ENCODE measurements around the gene TMPRSS5. TPM values are rescaled to one million over a fixed set of nuclear protein-coding genes. Genes with fewer than 3 reads are reported as not detected.
A peak's percentile ranks its signal among the peaks of the same experiment; 100 is the strongest.

TMPRSS5 gene
- total RNA-seq (1 to 10 TPM; 1.0 to 1.2 TPM), polyA plus RNA-seq (not detected), total RNA-seq (0.90 to 2.4 (median 1.5) reads per million in 6 experiments)

- no peak within 1 kb of the TSS for H3K27ac Mint-ChIP-seq
- no peak within 1 kb of the TSS for H3K4me3 Mint-ChIP-seq
- POLR2A ChIA-PET = no interaction called here
- peaks cover 3 to 41% (median 30%) of the 10 kb centered on the region in 9 donors for H3K9me3 Mint-ChIP-seq
- H3K27me3 Mint-ChIP-seq = no peaks in the 10 kb centered on the region
- H3K4me1 Mint-ChIP-seq = no peaks in the 10 kb centered on the region
- DNase-seq (no peak), ATAC-seq (no peak)
- H3K36me3 Mint-ChIP-seq = peaks cover 10 to 41% (median 30%) of the 10 kb centered on the region in 3 donors
Measured at GRCh38 chr11:113705871-113706655, at the start of gene TMPRSS5. Gene TMPRSS5, minus strand, starts transcription at chr11:113706308. Its CDS starts 84 bp downstream, at chr11:113706224.

- H3K4me3 Mint-ChIP-seq = no peak overlapping the region
- no peaks in the 10 kb centered on the region for H3K9me3 Mint-ChIP-seq
- no peak for ATAC-seq
- peaks cover 0 to 67% (median 17%) of the 10 kb centered on the region in 3 donors for H3K36me3 Mint-ChIP-seq
- POLR2A ChIA-PET = no interaction called here
- no peak for DNase-seq
- H3K4me1 Mint-ChIP-seq = peaks cover 0 to 1% (median 0%) of the 10 kb centered on the region in 4 donors
- no peaks in the 10 kb centered on the region for H3K27me3 Mint-ChIP-seq
- no peak overlapping the region for H3K27ac Mint-ChIP-seq
Measured at GRCh38 chr11:113752932-113753331, 46.8 kb upstream of the TMPRSS5 start.

- Mint-ChIP-seq H3K4me1 (no peaks in the 10 kb centered on the region), H3K4me3 (peak overlapping the region in 1 of 10 donors; percentile 11), H3K27me3 (no peaks in the 10 kb centered on the region), H3K36me3 (peaks cover 5 to 88% (median 48%) of the 10 kb centered on the region in 3 donors), H3K27ac (no peak overlapping the region), H3K9me3 (no peaks in the 10 kb centered on the region)
- DNase-seq (no peak), ATAC-seq (no peak)
- POLR2A ChIA-PET = no interaction called here
Measured at GRCh38 chr11:113736323-113736722, 30.2 kb upstream of the TMPRSS5 start.

GRCh38 chr11:113732092-113732491 is 26.0 kb upstream of the TMPRSS5 start:
- no peaks in the 10 kb centered on the region for H3K27me3 Mint-ChIP-seq
- POLR2A ChIA-PET = no interaction called here
- peaks cover 0 to 54% (median 25%) of the 10 kb centered on the region in 3 donors for H3K36me3 Mint-ChIP-seq

GRCh38 chr11:113730887-113731726 is 25.0 kb upstream of the TMPRSS5 start:
- Mint-ChIP-seq H3K27ac (no peak overlapping the region), H3K4me3 (no peak overlapping the region), H3K27me3 (no peaks in the 10 kb centered on the region), H3K9me3 (no peaks in the 10 kb centered on the region), H3K4me1 (no peaks in the 10 kb centered on the region), H3K36me3 (peaks cover 0 to 48% (median 19%) of the 10 kb centered on the region in 3 donors)
- POLR2A ChIA-PET = no interaction called here
- ATAC-seq (no peak), DNase-seq (no peak)

More at GRCh38 chr11:113732092-113732491, 26.0 kb upstream of the TMPRSS5 start:
- no peak overlapping the region for H3K27ac Mint-ChIP-seq
- ATAC-seq (no peak), DNase-seq (no peak)
- H3K9me3 Mint-ChIP-seq = no peaks in the 10 kb centered on the region
- H3K4me3 Mint-ChIP-seq = no peak overlapping the region
- H3K4me1 Mint-ChIP-seq = no peaks in the 10 kb centered on the region

- POLR2A ChIA-PET = no interaction called here
Measured at GRCh38 chr11:113729456-113729855, 23.3 kb upstream of the TMPRSS5 start.

GRCh38 chr11:113728814-113729213 is 22.7 kb upstream of the TMPRSS5 start:
- no peaks in the 10 kb centered on the region for H3K4me1 Mint-ChIP-seq
- H3K27me3 Mint-ChIP-seq = no peaks in the 10 kb centered on the region
- DNase-seq = no peak
- H3K36me3 Mint-ChIP-seq = peaks cover 0 to 34% (median 16%) of the 10 kb centered on the region in 3 donors
- no peak overlapping the region for H3K4me3 Mint-ChIP-seq
- POLR2A ChIA-PET = no interaction called here
- ATAC-seq = no peak
- peak overlapping the region in 4 of 10 donors; percentile 12 to 82 (median 34) for H3K27ac Mint-ChIP-seq
- no peaks in the 10 kb centered on the region for H3K9me3 Mint-ChIP-seq

More at GRCh38 chr11:113729456-113729855, 23.3 kb upstream of the TMPRSS5 start:
- Mint-ChIP-seq H3K36me3 (peaks cover 0 to 41% (median 19%) of the 10 kb centered on the region in 3 donors), H3K27me3 (no peaks in the 10 kb centered on the region), H3K9me3 (no peaks in the 10 kb centered on the region), H3K4me3 (no peak overlapping the region), H3K27ac (peak overlapping the region in 3 of 10 donors; percentile 7 to 74 (median 49)), H3K4me1 (no peaks in the 10 kb centered on the region)
- DNase-seq (no peak), ATAC-seq (no peak)

- Mint-ChIP-seq H3K36me3 (peaks cover 2 to 15% (median 11%) of the 10 kb centered on the region in 3 donors), H3K27ac (no peak overlapping the region)
Measured at GRCh38 chr11:113725913-113726312, 19.8 kb upstream of the TMPRSS5 start.

GRCh38 chr11:113725407-113725806 is 19.3 kb upstream of the TMPRSS5 start:
- no peak for ATAC-seq

More at GRCh38 chr11:113725913-113726312, 19.8 kb upstream of the TMPRSS5 start:
- no peak for ATAC-seq
- Mint-ChIP-seq H3K4me3 (no peak overlapping the region), H3K27me3 (no peaks in the 10 kb centered on the region), H3K9me3 (no peaks in the 10 kb centered on the region), H3K4me1 (no peaks in the 10 kb centered on the region)
- DNase-seq = no peak
- POLR2A ChIA-PET = no interaction called here

GRCh38 chr11:113724778-113725177 is 18.7 kb upstream of the TMPRSS5 start:
- H3K36me3 Mint-ChIP-seq = peaks cover 5 to 20% (median 14%) of the 10 kb centered on the region in 3 donors
- DNase-seq (no peak), ATAC-seq (no peak)
- H3K27ac Mint-ChIP-seq = no peak overlapping the region
- no peaks in the 10 kb centered on the region for H3K27me3 Mint-ChIP-seq
- H3K4me1 Mint-ChIP-seq = no peaks in the 10 kb centered on the region
- no peaks in the 10 kb centered on the region for H3K9me3 Mint-ChIP-seq
- H3K4me3 Mint-ChIP-seq = no peak overlapping the region
- POLR2A ChIA-PET = no interaction called here

More at GRCh38 chr11:113725407-113725806, 19.3 kb upstream of the TMPRSS5 start:
- Mint-ChIP-seq H3K27ac (no peak overlapping the region), H3K9me3 (no peaks in the 10 kb centered on the region), H3K4me1 (no peaks in the 10 kb centered on the region), H3K36me3 (peaks cover 5 to 16% (median 12%) of the 10 kb centered on the region in 3 donors), H3K4me3 (no peak overlapping the region), H3K27me3 (no peaks in the 10 kb centered on the region)
- no peak for DNase-seq
- POLR2A ChIA-PET = no interaction called here

GRCh38 chr11:113723787-113724186 is 17.7 kb upstream of the TMPRSS5 start:
- no peaks in the 10 kb centered on the region for H3K9me3 Mint-ChIP-seq
- no peak overlapping the region for H3K27ac Mint-ChIP-seq
- peaks cover 5 to 23% (median 20%) of the 10 kb centered on the region in 3 donors for H3K36me3 Mint-ChIP-seq
- DNase-seq (no peak), ATAC-seq (no peak)
- H3K4me3 Mint-ChIP-seq = no peak overlapping the region
- H3K27me3 Mint-ChIP-seq = no peaks in the 10 kb centered on the region
- peaks cover 0 to 3% (median 0%) of the 10 kb centered on the region in 4 donors for H3K4me1 Mint-ChIP-seq
- POLR2A ChIA-PET = no interaction called here

GRCh38 chr11:113722934-113723333 is 16.8 kb upstream of the TMPRSS5 start:
- Mint-ChIP-seq H3K9me3 (no peaks in the 10 kb centered on the region), H3K4me3 (no peak overlapping the region), H3K4me1 (peaks cover 0 to 3% (median 0%) of the 10 kb centered on the region in 4 donors), H3K27ac (no peak overlapping the region), H3K27me3 (no peaks in the 10 kb centered on the region), H3K36me3 (peaks cover 5 to 23% (median 20%) of the 10 kb centered on the region in 3 donors)
- DNase-seq (no peak), ATAC-seq (no peak)
- POLR2A ChIA-PET = no interaction called here

- Mint-ChIP-seq H3K27ac (no peak overlapping the region), H3K36me3 (peaks cover 5 to 27% (median 23%) of the 10 kb centered on the region in 3 donors), H3K4me1 (peaks cover 0 to 3% (median 0%) of the 10 kb centered on the region in 4 donors), H3K4me3 (no peak overlapping the region), H3K27me3 (no peaks in the 10 kb centered on the region), H3K9me3 (peaks cover 0 to 2% (median 0%) of the 10 kb centered on the region in 9 donors)
- no peak for ATAC-seq
- POLR2A ChIA-PET = no interaction called here
- DNase-seq = no peak
Measured at GRCh38 chr11:113722221-113722620, 16.1 kb upstream of the TMPRSS5 start.

Measured in naive thymus-derived CD8-positive, alpha-beta T cell (primary cell).